ENCODE results near the gene DNAH7. TPM values are rescaled to one million over a fixed set of nuclear protein-coding genes. Genes with fewer than 3 reads are reported as not detected.

The DNAH7 gene
- total RNA-seq, 1 experiment from 2014 or later: 0.09 TPM

DNA sequence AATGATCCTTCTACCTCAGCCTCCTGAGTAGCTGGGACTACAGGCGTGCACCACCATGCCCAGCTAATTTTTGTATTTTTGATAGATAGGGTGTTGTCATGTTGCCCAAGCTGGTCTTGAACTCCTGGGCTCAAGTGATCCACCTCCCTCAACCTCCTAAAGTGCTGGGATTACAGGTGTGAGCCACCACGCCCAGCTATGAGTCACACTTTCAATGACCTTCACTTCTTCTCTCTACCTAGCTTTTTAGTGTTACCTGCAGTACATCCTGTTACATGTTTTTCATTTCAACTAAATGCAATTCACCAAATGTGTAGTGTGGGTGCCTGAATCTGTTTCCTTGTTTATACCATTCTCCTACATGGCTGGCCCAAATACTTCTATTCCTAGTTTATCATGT is 347.6 kb downstream of the DNAH7 start:
- no peaks in the 10 kb centered on the region for H3K27me3 ChIP-seq (ENCODE audit: insufficient read depth, low read length)
- H3K14ac ChIP-seq (ENCODE audit: insufficient read depth, low read length): no peak overlapping the region
- no peak overlapping the region for H2AFZ ChIP-seq (ENCODE audit: low read length)
- no peak for DNase-seq
- no peak overlapping the region for H3K23ac ChIP-seq (ENCODE audit: insufficient read length, low read depth, low read length)
- no peak overlapping the region for H2BK20ac ChIP-seq (ENCODE audit: low read depth, low read length, poor library complexity, severe bottlenecking)
- no peak overlapping the region for H3K27ac ChIP-seq (ENCODE audit: insufficient read length, low read depth, low read length)
- H3K4ac ChIP-seq (ENCODE audit: low read depth, low read length): no peak overlapping the region
- H3K4me2 ChIP-seq (ENCODE audit: insufficient read depth, insufficient read length, low read length): no peak overlapping the region
- Mint-ChIP-seq H3K27me3 (ENCODE audit: low read depth) (no peaks in the 10 kb centered on the region), H3K4me1 (peaks cover 0 to 3% of the 10 kb centered on the region in 2 experiments; a peak in 1 of 4 replicates), H3K27ac (peak overlapping the region; percentile 13 to 61 (median 36); a peak in 4 of 7 replicates), H3K4me3 (no peak overlapping the region), H3K9me3 (no peaks in the 10 kb centered on the region), H3K36me3 (ENCODE audit: insufficient read depth in 1 of 3, low read depth in 3 of 3) (peaks cover 11 to 64% (median 53%) of the 10 kb centered on the region in 3 experiments; a peak in 6 of 7 replicates)
- H4K5ac ChIP-seq (ENCODE audit: insufficient read length, low read depth, low read length): no peak overlapping the region
- H2BK12ac ChIP-seq (ENCODE audit: insufficient read length, low read depth, low read length): no peak overlapping the region
- no peak overlapping the region for H2BK120ac ChIP-seq (ENCODE audit: low read depth, low read length, poor library complexity, severe bottlenecking)
- no peaks in the 10 kb centered on the region for H3K9me3 ChIP-seq (ENCODE audit: control insufficient read depth, low read depth, low read length)
- no peak overlapping the region for H4K8ac ChIP-seq (replicated peaks; ENCODE audit: insufficient read length, low read depth, low read length)
- H3K56ac ChIP-seq (ENCODE audit: insufficient read length, low read depth, low read length): no peak overlapping the region
- no peak overlapping the region for H3T11ph ChIP-seq (ENCODE audit: low read length)
- no peaks in the 10 kb centered on the region for H3K79me2 ChIP-seq (ENCODE audit: insufficient read depth, low read length)
- no peak overlapping the region for H3K18ac ChIP-seq (ENCODE audit: insufficient read length, low read depth, low read length)
- no peak overlapping the region for H2BK15ac ChIP-seq (ENCODE audit: low read depth, low read length)
- no peaks in the 10 kb centered on the region for H3K79me1 ChIP-seq (ENCODE audit: insufficient read depth, low read depth, low read length, poor library complexity, severe bottlenecking)
- no peak overlapping the region for H3K9ac ChIP-seq (ENCODE audit: extremely low read depth, insufficient read length, low read length)
- H2BK5ac ChIP-seq (ENCODE audit: insufficient read length, low read length): no peak overlapping the region
- no peak for TF ChIP-seq CTCF (conservative IDR thresholded peaks at IDR 0.05)
- H3K4me1 ChIP-seq (ENCODE audit: insufficient read depth, low read length): no peaks in the 10 kb centered on the region
- H4K20me1 ChIP-seq (ENCODE audit: control insufficient read depth, insufficient read depth, insufficient read length): no peaks in the 10 kb centered on the region
- H2AK5ac ChIP-seq (ENCODE audit: insufficient read length, low read length): no peak overlapping the region
- no peaks in the 10 kb centered on the region for H3K23me2 ChIP-seq (ENCODE audit: insufficient read length, low read depth, low read length, poor library complexity, severe bottlenecking)
- WGBS (ENCODE audit: extremely low coverage, insufficient read length, low lambda C conversion rate): no CpG with 5 or more reads among the region's 2 CpGs
- H4K91ac ChIP-seq (ENCODE audit: insufficient read length, low read depth, low read length): no peak overlapping the region

Measured in H9 (cell line).